HEK293 (cell line): ENCODE data around the gene SYT13.

Source experiments
- CTCF ChIA-PET: fragments of 350-600 bp; formaldehyde crosslinking; extraction: SDS; loops from one replicate; lab custom pipeline; 2021; ENCODE audit warnings: antibody characterized with exemption; lab: Yijun Ruan, JAX
- POLR2A ChIA-PET: fragments of 300-600 bp; formaldehyde crosslinking; extraction: SDS; loops from one replicate; lab custom pipeline; 2020; ENCODE audit warnings: antibody characterized with exemption, inconsistent platforms; lab: Yijun Ruan, JAX
- H3K27ac ChIP-seq: fragments of 200-500 bp; sonication (Bioruptor generic); 2 replicates; pipeline ENCODE4 v1.5.1; 2014; ENCODE audit warnings: low read depth, low read length, control low read depth, inconsistent platforms; ENCODE audit errors: extremely low read depth
- H3K36me3 ChIP-seq, 2 experiments: fragments of 200-500 bp in 1 of 2; sonication (Bioruptor generic) in 1 of 2; 1 replicate in 1 of 2; 2 replicates in 1 of 2; pipeline ENCODE4 v1.5.1; 2014 to 2017; ENCODE audit warnings: inconsistent platforms in 2 of 2, low read length in 2 of 2; ENCODE audit not compliant: control insufficient read depth in 2 of 2, insufficient read depth in 1 of 2
- H3K4me1 ChIP-seq: fragments of 200-500 bp; sonication (Bioruptor generic); 2 replicates; pipeline ENCODE4 v1.5.1; 2014; ENCODE audit warnings: mild to moderate bottlenecking, low read length, inconsistent platforms; ENCODE audit not compliant: control insufficient read depth, insufficient read depth
- H3K4me3 ChIP-seq: 2 replicates; pipeline ENCODE4 v1.5.1; 2011; ENCODE audit warnings: low read depth, mild to moderate bottlenecking, control low read depth, low read length, moderate library complexity
- H3K9me3 ChIP-seq: fragments of 200-500 bp; sonication (Bioruptor generic); 2 replicates; pipeline ENCODE4 v1.5.1; 2014; ENCODE audit warnings: low read depth, low read length, inconsistent platforms; ENCODE audit not compliant: control insufficient read depth, insufficient read depth
- GLIS1 ChIP-seq: fragments of 450-650 bp; formaldehyde crosslinking; IDR thresholded peaks from 2 replicates; pipeline ENCODE4 v1.5.1; 2016; ENCODE audit warnings: missing biosample characterization, missing genetic modification characterization
- HOXD13 ChIP-seq: sonication (generic); formaldehyde crosslinking; IDR thresholded peaks from 2 replicates; pipeline ENCODE4 v1.8.0; 2022; ENCODE audit warnings: missing genetic modification reagents, borderline replicate concordance
- IKZF3 ChIP-seq: fragments of 450-650 bp; IDR thresholded peaks from 2 replicates; pipeline ENCODE4 v1.5.0; 2018; ENCODE audit warnings: missing biosample characterization, mild to moderate bottlenecking, missing genetic modification characterization, moderate library complexity
- MYNN ChIP-seq: fragments of 450-650 bp; formaldehyde crosslinking; IDR thresholded peaks from 2 replicates; pipeline ENCODE4 v1.5.1; 2016; ENCODE audit warnings: missing biosample characterization, missing genetic modification characterization, borderline replicate concordance
- PRDM1 ChIP-seq: fragments of 450-650 bp; formaldehyde crosslinking; IDR thresholded peaks from 2 replicates; pipeline ENCODE4; 2016; ENCODE audit warnings: missing biosample characterization, missing genetic modification characterization
- SETDB1 ChIP-seq: IDR thresholded peaks from one replicate; pipeline ENCODE4 v1.6.1; 2017; ENCODE audit warnings: mild to moderate bottlenecking, low read length, moderate library complexity, mixed read lengths; ENCODE audit not compliant: insufficient read length
- TCF7L2 ChIP-seq: IDR thresholded peaks from 2 replicates; pipeline ENCODE4 v1.6.1; 2011; ENCODE audit warnings: low read depth, mild to moderate bottlenecking, inconsistent platforms, low read length, moderate library complexity, borderline replicate concordance
- YY2 ChIP-seq: fragments of 450-650 bp; formaldehyde crosslinking; IDR thresholded peaks from 2 replicates; pipeline ENCODE4 v1.5.1; 2016; ENCODE audit warnings: missing biosample characterization, missing genetic modification characterization
- ZBTB20 ChIP-seq: fragments of 450-650 bp; formaldehyde crosslinking; IDR thresholded peaks from 2 replicates; pipeline ENCODE4 v1.5.1; 2016; ENCODE audit warnings: missing biosample characterization, missing genetic modification characterization
- ZBTB8A ChIP-seq: fragments of 450-650 bp; formaldehyde crosslinking; IDR thresholded peaks from 2 replicates; pipeline ENCODE4 v1.5.1; 2016; ENCODE audit warnings: missing biosample characterization, missing genetic modification characterization
- ZNF169 ChIP-seq: fragments of 450-650 bp; formaldehyde crosslinking; IDR thresholded peaks from 2 replicates; pipeline ENCODE4 v1.5.1; 2016; ENCODE audit warnings: missing biosample characterization, missing genetic modification characterization
- ZNF2 ChIP-seq: fragments of 450-650 bp; formaldehyde crosslinking; IDR thresholded peaks from 2 replicates; pipeline ENCODE4 v1.5.1; 2016; ENCODE audit warnings: missing biosample characterization, missing genetic modification characterization
- ZNF23 ChIP-seq: fragments of 450-650 bp; formaldehyde crosslinking; IDR thresholded peaks from 2 replicates; pipeline ENCODE4 v1.5.1; 2016; ENCODE audit warnings: missing biosample characterization, missing genetic modification characterization, borderline replicate concordance
- ZNF404 ChIP-seq: fragments of 450-650 bp; formaldehyde crosslinking; IDR thresholded peaks from 2 replicates; pipeline ENCODE4 v1.5.1; 2017; ENCODE audit warnings: missing biosample characterization, missing genetic modification characterization
- ZNF473 ChIP-seq: fragments of 450-650 bp; formaldehyde crosslinking; IDR thresholded peaks from 2 replicates; pipeline ENCODE4 v1.5.1; 2017; ENCODE audit warnings: missing biosample characterization, missing genetic modification characterization
- ZNF548 ChIP-seq: fragments of 450-650 bp; formaldehyde crosslinking; IDR thresholded peaks from 2 replicates; pipeline ENCODE4 v1.5.1; 2016; ENCODE audit warnings: missing biosample characterization, missing genetic modification characterization
- ZNF555 ChIP-seq: fragments of 450-650 bp; formaldehyde crosslinking; conservative IDR thresholded peaks from 2 replicates; pipeline ENCODE4 v1.5.1; 2017; ENCODE audit warnings: missing biosample characterization, mild to moderate bottlenecking, missing genetic modification characterization, inconsistent platforms
- ZNF561 ChIP-seq: fragments of 450-650 bp; IDR thresholded peaks from 2 replicates; pipeline ENCODE4 v1.5.1; 2018; ENCODE audit warnings: missing biosample characterization, missing genetic modification characterization, borderline replicate concordance
- ZNF571 ChIP-seq: fragments of 450-650 bp; formaldehyde crosslinking; IDR thresholded peaks from 2 replicates; pipeline ENCODE4 v1.5.0; 2017; ENCODE audit warnings: missing biosample characterization, missing genetic modification characterization
- ZNF621 ChIP-seq: fragments of 450-650 bp; formaldehyde crosslinking; IDR thresholded peaks from 2 replicates; pipeline ENCODE4 v1.5.1; 2017; ENCODE audit warnings: missing biosample characterization, missing genetic modification characterization
- ZNF624 ChIP-seq: fragments of 450-650 bp; formaldehyde crosslinking; IDR thresholded peaks from 2 replicates; pipeline ENCODE4 v1.5.1; 2017; ENCODE audit warnings: missing biosample characterization, missing genetic modification characterization
- ZNF747 ChIP-seq: fragments of 450-650 bp; formaldehyde crosslinking; IDR thresholded peaks from 2 replicates; pipeline ENCODE4 v1.5.1; 2016; ENCODE audit warnings: missing biosample characterization, missing genetic modification characterization
- TF ChIP-seq, protein P1 (sequence below): fragments of 450-650 bp; formaldehyde crosslinking; IDR thresholded peaks from 2 replicates; pipeline ENCODE4; 2016; ENCODE audit warnings: missing biosample characterization, missing genetic modification characterization
- TF ChIP-seq, protein P2 (sequence below): fragments of 450-650 bp; formaldehyde crosslinking; IDR thresholded peaks from 2 replicates; pipeline ENCODE4 v1.5.1; 2016; ENCODE audit warnings: missing biosample characterization, missing genetic modification characterization
- TF ChIP-seq, protein P3 (sequence below): fragments of 450-650 bp; formaldehyde crosslinking; IDR thresholded peaks from 2 replicates; pipeline ENCODE4 v1.5.1; 2016; ENCODE audit warnings: missing biosample characterization, missing genetic modification characterization
- TF ChIP-seq, protein P4 (sequence below): fragments of 450-650 bp; formaldehyde crosslinking; IDR thresholded peaks from 2 replicates; pipeline ENCODE4 v1.5.1; 2017; ENCODE audit warnings: missing biosample characterization, missing genetic modification characterization

SYT13 gene

DNA sequence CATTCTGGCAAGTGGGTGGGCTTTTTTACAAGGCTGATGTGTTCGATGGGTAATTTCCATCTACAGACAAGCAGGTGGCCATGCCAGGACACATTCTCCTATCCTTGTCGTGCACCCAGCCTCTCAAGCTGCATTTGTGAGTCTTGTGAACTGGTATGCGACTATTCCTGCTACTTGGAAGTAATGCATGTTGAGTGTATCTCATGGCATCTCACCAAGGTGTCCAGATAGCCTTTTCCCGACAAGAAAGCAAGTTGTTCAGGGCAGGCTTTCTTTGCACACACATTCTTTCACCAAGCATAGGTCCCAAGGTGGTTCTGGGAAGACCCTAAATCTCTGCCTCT is 18.8 kb upstream of the SYT13 start:
- TF ChIP-seq ZBTB20 (tag by site-specific recombination) (no peak), SETDB1 (no peak), ZNF747 (tag by site-specific recombination) (no peak), ZNF561 (tag by site-specific recombination) (no peak)
- Histone ChIP-seq H3K36me3 (no peaks in the 10 kb centered on the region), H3K4me3 (no peak overlapping the region), H3K27ac (no peak overlapping the region), H3K9me3 (no peaks in the 10 kb centered on the region), H3K4me1 (no peaks in the 10 kb centered on the region)
- CTCF ChIA-PET = interaction anchor here (0.6 to 4.4 kb wide), 3 partner anchors 26 to 194 kb away, joined by 3 to 22 read pairs (median 3); no protein-coding TSS in a partner anchor
- POLR2A ChIA-PET = no interaction called here

DNA sequence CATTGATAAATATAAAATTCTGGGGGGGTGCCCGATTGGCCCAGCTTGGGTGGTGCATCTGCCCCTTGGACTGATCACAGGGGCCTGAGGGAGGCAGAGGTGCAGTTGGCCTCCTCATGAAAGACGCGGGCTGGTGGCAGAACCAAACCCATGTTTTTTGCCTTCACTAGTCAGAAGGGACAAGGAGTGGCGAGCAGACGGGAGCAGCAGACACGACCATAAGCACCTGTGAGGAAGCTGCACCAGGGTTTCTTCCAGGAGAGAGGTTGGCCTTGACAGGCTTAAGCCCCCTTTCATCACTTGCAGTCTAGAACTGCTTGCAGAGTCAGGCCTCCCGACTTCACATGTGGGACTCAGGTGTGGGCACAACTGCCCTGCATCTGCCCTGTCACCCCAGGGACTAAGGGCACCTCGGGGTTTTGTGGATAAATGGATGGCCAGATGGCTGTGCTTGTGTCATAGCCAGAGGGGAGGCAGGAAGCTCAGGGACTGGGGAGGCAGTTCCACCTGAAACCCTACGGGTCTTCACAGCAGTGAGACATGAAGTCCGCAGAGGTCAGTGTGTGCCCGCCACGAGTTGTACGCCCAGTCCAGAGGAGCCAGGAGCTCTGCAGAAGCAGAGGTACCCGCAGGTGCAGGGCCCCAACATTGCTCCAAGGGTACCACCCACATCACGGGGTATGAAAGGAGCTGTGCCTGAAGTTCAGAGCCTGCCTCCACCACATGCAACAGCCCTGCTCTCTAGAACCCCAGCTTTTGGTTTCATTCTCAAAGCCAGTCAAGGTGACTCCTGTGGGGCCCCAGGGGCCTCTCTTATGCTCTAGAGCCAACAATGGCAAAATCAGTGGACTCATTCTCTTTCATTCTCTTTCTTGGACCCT is 18.2 kb upstream of the SYT13 start:
- ChIA-PET POLR2A (no interaction called here), CTCF (interaction anchor here (0.6 to 4.4 kb wide), 4 partner anchors 27 to 368 kb away, joined by 3 to 22 read pairs (median 3); no protein-coding TSS in a partner anchor)
- H3K27ac ChIP-seq = no peak overlapping the region

DNA sequence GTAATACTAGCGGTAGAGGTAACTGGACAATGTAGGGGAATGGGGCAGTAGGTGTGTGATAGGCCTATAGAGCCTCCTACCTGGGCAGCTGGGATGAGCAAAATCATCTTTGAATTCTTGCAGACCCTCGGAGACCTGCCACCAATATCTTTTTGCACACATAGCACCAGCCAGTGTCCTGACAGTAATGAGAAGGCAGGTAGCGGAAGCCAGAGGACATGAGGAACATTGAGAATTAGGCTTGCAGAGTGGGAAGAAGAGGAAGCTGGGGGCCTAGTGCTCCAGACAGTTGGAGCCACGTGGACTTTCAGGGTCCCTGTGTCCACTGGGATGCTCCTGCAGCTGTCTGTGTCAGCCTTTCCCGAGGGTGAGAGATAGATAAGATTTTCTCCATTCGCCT is 17.2 kb upstream of the SYT13 start:
- no peaks in the 10 kb centered on the region for H3K36me3 ChIP-seq
- CTCF ChIA-PET = interaction anchor here (0.6 to 4.4 kb wide), 5 partner anchors 11 to 367 kb away, joined by 3 to 22 read pairs (median 3); no protein-coding TSS in a partner anchor
- POLR2A ChIA-PET = no interaction called here
- no peak overlapping the region for H3K4me3 ChIP-seq
- no peaks in the 10 kb centered on the region for H3K9me3 ChIP-seq
- TF ChIP-seq ZNF571 (tag by site-specific recombination) (no peak), ZBTB20 (tag by site-specific recombination) (no peak), TCF7L2 (no peak), ZNF555 (tag by site-specific recombination) (no peak), ZBTB8A (tag by site-specific recombination) (no peak), YY2 (no peak)
- TF ChIP-seq, protein P1, sequence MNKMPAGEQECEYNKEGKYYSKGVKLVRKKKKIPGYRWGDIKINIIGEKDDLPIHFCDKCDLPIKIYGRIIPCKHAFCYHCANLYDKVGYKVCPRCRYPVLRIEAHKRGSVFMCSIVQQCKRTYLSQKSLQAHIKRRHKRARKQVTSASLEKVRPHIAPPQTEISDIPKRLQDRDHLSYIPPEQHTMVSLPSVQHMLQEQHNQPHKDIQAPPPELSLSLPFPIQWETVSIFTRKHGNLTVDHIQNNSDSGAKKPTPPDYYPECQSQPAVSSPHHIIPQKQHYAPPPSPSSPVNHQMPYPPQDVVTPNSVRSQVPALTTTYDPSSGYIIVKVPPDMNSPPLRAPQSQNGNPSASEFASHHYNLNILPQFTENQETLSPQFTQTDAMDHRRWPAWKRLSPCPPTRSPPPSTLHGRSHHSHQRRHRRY (tag by site-specific recombination) = no peak
- TF ChIP-seq, protein P2, sequence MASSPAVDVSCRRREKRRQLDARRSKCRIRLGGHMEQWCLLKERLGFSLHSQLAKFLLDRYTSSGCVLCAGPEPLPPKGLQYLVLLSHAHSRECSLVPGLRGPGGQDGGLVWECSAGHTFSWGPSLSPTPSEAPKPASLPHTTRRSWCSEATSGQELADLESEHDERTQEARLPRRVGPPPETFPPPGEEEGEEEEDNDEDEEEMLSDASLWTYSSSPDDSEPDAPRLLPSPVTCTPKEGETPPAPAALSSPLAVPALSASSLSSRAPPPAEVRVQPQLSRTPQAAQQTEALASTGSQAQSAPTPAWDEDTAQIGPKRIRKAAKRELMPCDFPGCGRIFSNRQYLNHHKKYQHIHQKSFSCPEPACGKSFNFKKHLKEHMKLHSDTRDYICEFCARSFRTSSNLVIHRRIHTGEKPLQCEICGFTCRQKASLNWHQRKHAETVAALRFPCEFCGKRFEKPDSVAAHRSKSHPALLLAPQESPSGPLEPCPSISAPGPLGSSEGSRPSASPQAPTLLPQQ (tag by site-specific recombination) = no peak
- H3K4me1 ChIP-seq = no peaks in the 10 kb centered on the region
- no peak overlapping the region for H3K27ac ChIP-seq

More for the DNA sequence above, 18.2 kb upstream of the SYT13 start:
- H3K4me1 ChIP-seq = no peaks in the 10 kb centered on the region
- no peaks in the 10 kb centered on the region for H3K9me3 ChIP-seq
- no peaks in the 10 kb centered on the region for H3K36me3 ChIP-seq
- no peak for TF ChIP-seq PRDM1 (tag by site-specific recombination)
- TF ChIP-seq IKZF3 = no peak
- TF ChIP-seq ZNF473 (tag by site-specific recombination) = no peak
- TF ChIP-seq ZNF548 (tag by site-specific recombination) = no peak
- TF ChIP-seq ZNF169 (tag by site-specific recombination) = no peak
- TF ChIP-seq, protein P3, sequence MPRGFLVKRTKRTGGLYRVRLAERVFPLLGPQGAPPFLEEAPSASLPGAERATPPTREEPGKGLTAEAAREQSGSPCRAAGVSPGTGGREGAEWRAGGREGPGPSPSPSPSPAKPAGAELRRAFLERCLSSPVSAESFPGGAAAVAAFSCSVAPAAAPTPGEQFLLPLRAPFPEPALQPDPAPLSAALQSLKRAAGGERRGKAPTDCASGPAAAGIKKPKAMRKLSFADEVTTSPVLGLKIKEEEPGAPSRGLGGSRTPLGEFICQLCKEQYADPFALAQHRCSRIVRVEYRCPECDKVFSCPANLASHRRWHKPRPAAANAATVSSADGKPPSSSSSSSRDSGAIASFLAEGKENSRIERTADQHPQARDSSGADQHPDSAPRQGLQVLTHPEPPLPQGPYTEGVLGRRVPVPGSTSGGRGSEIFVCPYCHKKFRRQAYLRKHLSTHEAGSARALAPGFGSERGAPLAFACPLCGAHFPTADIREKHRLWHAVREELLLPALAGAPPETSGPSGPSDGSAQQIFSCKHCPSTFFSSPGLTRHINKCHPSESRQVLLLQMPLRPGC (tag by site-specific recombination) = no peak
- no peak for TF ChIP-seq ZNF404 (tag by site-specific recombination)
- no peak for TF ChIP-seq ZNF23 (tag by site-specific recombination)
- no peak for TF ChIP-seq GLIS1
- TF ChIP-seq ZNF624 (tag by site-specific recombination) = no peak
- TF ChIP-seq, protein P4, sequence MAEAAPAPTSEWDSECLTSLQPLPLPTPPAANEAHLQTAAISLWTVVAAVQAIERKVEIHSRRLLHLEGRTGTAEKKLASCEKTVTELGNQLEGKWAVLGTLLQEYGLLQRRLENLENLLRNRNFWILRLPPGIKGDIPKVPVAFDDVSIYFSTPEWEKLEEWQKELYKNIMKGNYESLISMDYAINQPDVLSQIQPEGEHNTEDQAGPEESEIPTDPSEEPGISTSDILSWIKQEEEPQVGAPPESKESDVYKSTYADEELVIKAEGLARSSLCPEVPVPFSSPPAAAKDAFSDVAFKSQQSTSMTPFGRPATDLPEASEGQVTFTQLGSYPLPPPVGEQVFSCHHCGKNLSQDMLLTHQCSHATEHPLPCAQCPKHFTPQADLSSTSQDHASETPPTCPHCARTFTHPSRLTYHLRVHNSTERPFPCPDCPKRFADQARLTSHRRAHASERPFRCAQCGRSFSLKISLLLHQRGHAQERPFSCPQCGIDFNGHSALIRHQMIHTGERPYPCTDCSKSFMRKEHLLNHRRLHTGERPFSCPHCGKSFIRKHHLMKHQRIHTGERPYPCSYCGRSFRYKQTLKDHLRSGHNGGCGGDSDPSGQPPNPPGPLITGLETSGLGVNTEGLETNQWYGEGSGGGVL (tag by site-specific recombination) = no peak
- no peak for TF ChIP-seq ZNF621
- no peak for TF ChIP-seq MYNN (tag by site-specific recombination)
- no peak for TF ChIP-seq HOXD13 (CRISPR knock-in tag)
- no peak for TF ChIP-seq ZNF2 (tag by site-specific recombination)
- H3K4me3 ChIP-seq = no peak overlapping the region
